ENCODE results near the gene CSF1R.

The CSF1R gene

GRCh38 chr5:150078802-150079689 lies 7.3 kb downstream of the CSF1R start:
- H3K9me3 ChIP-seq (ENCODE audit: control insufficient read depth, insufficient read depth, low read length) = no peaks in the 10 kb centered on the region
- DNase-seq (ENCODE audit: low read depth, low spot score) = no peak
- H3K27me3 ChIP-seq (ENCODE audit: control insufficient read depth, insufficient read depth, low read length) = no peaks in the 10 kb centered on the region
- WGBS (ENCODE audit: insufficient coverage, insufficient read length) = no CpG with 5 or more reads among the region's 7 CpGs
- no peaks in the 10 kb centered on the region for H3K36me3 ChIP-seq (ENCODE audit: control insufficient read depth, insufficient read depth, low read length)
- H3K4me3 ChIP-seq (ENCODE audit: low read length) = no peak overlapping the region
- H3K4me1 ChIP-seq (ENCODE audit: control insufficient read depth, insufficient read depth, low read length) = peaks cover 3% of the 10 kb centered on the region
- no peak overlapping the region for H3K27ac ChIP-seq (ENCODE audit: low read length)

GRCh38 chr5:150077996-150078801 lies 8.2 kb downstream of the CSF1R start:
- DNase-seq (ENCODE audit: low read depth, low spot score) = no peak
- no peaks in the 10 kb centered on the region for H3K27me3 ChIP-seq (ENCODE audit: control insufficient read depth, insufficient read depth, low read length)
- no peaks in the 10 kb centered on the region for H3K9me3 ChIP-seq (ENCODE audit: control insufficient read depth, insufficient read depth, low read length)
- WGBS (ENCODE audit: insufficient coverage, insufficient read length) = no CpG with 5 or more reads among the region's 8 CpGs
- H3K36me3 ChIP-seq (ENCODE audit: control insufficient read depth, insufficient read depth, low read length) = no peaks in the 10 kb centered on the region
- H3K4me1 ChIP-seq (ENCODE audit: control insufficient read depth, insufficient read depth, low read length) = peaks cover 3% of the 10 kb centered on the region
- H3K4me3 ChIP-seq (ENCODE audit: low read length) = no peak overlapping the region
- no peak overlapping the region for H3K27ac ChIP-seq (ENCODE audit: low read length)

GRCh38 chr5:150077060-150077459 lies 9.3 kb downstream of the CSF1R start:
- DNase-seq (ENCODE audit: low read depth, low spot score) = no peak
- H3K36me3 ChIP-seq (ENCODE audit: control insufficient read depth, insufficient read depth, low read length) = no peaks in the 10 kb centered on the region
- no CpG with 5 or more reads among the region's 8 CpGs for WGBS (ENCODE audit: insufficient coverage, insufficient read length)

GRCh38 chr5:150075806-150076205 lies 10.5 kb downstream of the CSF1R start:
- H3K9me3 ChIP-seq (ENCODE audit: control insufficient read depth, insufficient read depth, low read length) = no peaks in the 10 kb centered on the region
- no peaks in the 10 kb centered on the region for H3K4me1 ChIP-seq (ENCODE audit: control insufficient read depth, insufficient read depth, low read length)
- H3K36me3 ChIP-seq (ENCODE audit: control insufficient read depth, insufficient read depth, low read length) = no peaks in the 10 kb centered on the region
- no CpG with 5 or more reads among the region's 4 CpGs for WGBS (ENCODE audit: insufficient coverage, insufficient read length)
- no peak overlapping the region for H3K27ac ChIP-seq (ENCODE audit: low read length)
- no peaks in the 10 kb centered on the region for H3K27me3 ChIP-seq (ENCODE audit: control insufficient read depth, insufficient read depth, low read length)
- DNase-seq (ENCODE audit: low read depth, low spot score) = no peak
- H3K4me3 ChIP-seq (ENCODE audit: low read length) = no peak overlapping the region

More at GRCh38 chr5:150077060-150077459, 9.3 kb downstream of the CSF1R start:
- H3K9me3 ChIP-seq (ENCODE audit: control insufficient read depth, insufficient read depth, low read length) = no peaks in the 10 kb centered on the region
- no peak overlapping the region for H3K27ac ChIP-seq (ENCODE audit: low read length)
- H3K4me3 ChIP-seq (ENCODE audit: low read length) = no peak overlapping the region
- peaks cover 3% of the 10 kb centered on the region for H3K4me1 ChIP-seq (ENCODE audit: control insufficient read depth, insufficient read depth, low read length)
- no peaks in the 10 kb centered on the region for H3K27me3 ChIP-seq (ENCODE audit: control insufficient read depth, insufficient read depth, low read length)

GRCh38 chr5:150075233-150075632 lies 11.1 kb downstream of the CSF1R start:
- WGBS (ENCODE audit: insufficient coverage, insufficient read length) = no CpG with 5 or more reads among the region's 4 CpGs
- Histone ChIP-seq H3K36me3 (ENCODE audit: control insufficient read depth, insufficient read depth, low read length) (no peaks in the 10 kb centered on the region), H3K9me3 (ENCODE audit: control insufficient read depth, insufficient read depth, low read length) (no peaks in the 10 kb centered on the region), H3K4me3 (ENCODE audit: low read length) (no peak overlapping the region), H3K27ac (ENCODE audit: low read length) (no peak overlapping the region), H3K4me1 (ENCODE audit: control insufficient read depth, insufficient read depth, low read length) (no peaks in the 10 kb centered on the region), H3K27me3 (ENCODE audit: control insufficient read depth, insufficient read depth, low read length) (no peaks in the 10 kb centered on the region)
- no peak for DNase-seq (ENCODE audit: low read depth, low spot score)

- no peak for DNase-seq (ENCODE audit: low read depth, low spot score)
- H3K27me3 ChIP-seq (ENCODE audit: control insufficient read depth, insufficient read depth, low read length) = no peaks in the 10 kb centered on the region
- no peaks in the 10 kb centered on the region; the same call in 1 of the 2 replicates for H3K36me3 ChIP-seq (ENCODE audit: control insufficient read depth, insufficient read depth, low read length)
- no peaks in the 10 kb centered on the region for H3K9me3 ChIP-seq (ENCODE audit: control insufficient read depth, insufficient read depth, low read length)
- H3K4me3 ChIP-seq (ENCODE audit: low read length) = no peak overlapping the region
- H3K4me1 ChIP-seq (ENCODE audit: control insufficient read depth, insufficient read depth, low read length) = 0 out of 2 replicates have a peak, but pooled peaks cover 2% of the 10 kb centered on the region
- H3K27ac ChIP-seq (ENCODE audit: low read length) = no peak overlapping the region
- no CpG with 5 or more reads among the region's 3 CpGs for WGBS (ENCODE audit: insufficient coverage, insufficient read length)
Observed at GRCh38 chr5:150073677-150074076, 12.7 kb downstream of the CSF1R start.

- WGBS (ENCODE audit: insufficient coverage, insufficient read length) = no CpG with 5 or more reads among the region's 5 CpGs
- Histone ChIP-seq H3K9me3 (ENCODE audit: control insufficient read depth, insufficient read depth, low read length) (no peaks in the 10 kb centered on the region), H3K4me3 (ENCODE audit: low read length) (no peak overlapping the region), H3K27ac (ENCODE audit: low read length) (no peak overlapping the region), H3K27me3 (ENCODE audit: control insufficient read depth, insufficient read depth, low read length) (no peaks in the 10 kb centered on the region), H3K36me3 (ENCODE audit: control insufficient read depth, insufficient read depth, low read length) (no peaks in the 10 kb centered on the region; the same call in 1 of the 2 replicates), H3K4me1 (ENCODE audit: control insufficient read depth, insufficient read depth, low read length) (0 out of 2 replicates have a peak, but pooled peaks cover 2% of the 10 kb centered on the region)
- no peak for DNase-seq (ENCODE audit: low read depth, low spot score)
Observed at GRCh38 chr5:150073086-150073625, 13.2 kb downstream of the CSF1R start.

GRCh38 chr5:150070821-150071220 lies 15.5 kb downstream of the CSF1R start:
- H3K27ac ChIP-seq (ENCODE audit: low read length) = no peak overlapping the region
- WGBS (ENCODE audit: insufficient coverage, insufficient read length) = no CpG with 5 or more reads among the region's 3 CpGs
- 0 out of 2 replicates have a peak, but pooled peaks cover 2% of the 10 kb centered on the region for H3K4me1 ChIP-seq (ENCODE audit: control insufficient read depth, insufficient read depth, low read length)
- no peaks in the 10 kb centered on the region for H3K9me3 ChIP-seq (ENCODE audit: control insufficient read depth, insufficient read depth, low read length)
- no peak for DNase-seq (ENCODE audit: low read depth, low spot score)
- H3K36me3 ChIP-seq (ENCODE audit: control insufficient read depth, insufficient read depth, low read length) = no peaks in the 10 kb centered on the region; the same call in 1 of the 2 replicates
- no peaks in the 10 kb centered on the region for H3K27me3 ChIP-seq (ENCODE audit: control insufficient read depth, insufficient read depth, low read length)
- no peak overlapping the region for H3K4me3 ChIP-seq (ENCODE audit: low read length)

GRCh38 chr5:150069672-150070627 lies 16.4 kb downstream of the CSF1R start:
- Histone ChIP-seq H3K36me3 (ENCODE audit: control insufficient read depth, insufficient read depth, low read length) (no peaks in the 10 kb centered on the region; the same call in 1 of the 2 replicates), H3K9me3 (ENCODE audit: control insufficient read depth, insufficient read depth, low read length) (no peaks in the 10 kb centered on the region), H3K27ac (ENCODE audit: low read length) (no peak overlapping the region), H3K27me3 (ENCODE audit: control insufficient read depth, insufficient read depth, low read length) (no peaks in the 10 kb centered on the region), H3K4me1 (ENCODE audit: control insufficient read depth, insufficient read depth, low read length) (0 out of 2 replicates have a peak, but pooled peaks cover 3% of the 10 kb centered on the region), H3K4me3 (ENCODE audit: low read length) (no peak overlapping the region)
- DNase-seq (ENCODE audit: low read depth, low spot score) = no peak
- WGBS (ENCODE audit: insufficient coverage, insufficient read length) = no CpG with 5 or more reads among the region's 25 CpGs
